ENCODE measurements around the gene RBM26.

The RBM26 gene

DNA sequence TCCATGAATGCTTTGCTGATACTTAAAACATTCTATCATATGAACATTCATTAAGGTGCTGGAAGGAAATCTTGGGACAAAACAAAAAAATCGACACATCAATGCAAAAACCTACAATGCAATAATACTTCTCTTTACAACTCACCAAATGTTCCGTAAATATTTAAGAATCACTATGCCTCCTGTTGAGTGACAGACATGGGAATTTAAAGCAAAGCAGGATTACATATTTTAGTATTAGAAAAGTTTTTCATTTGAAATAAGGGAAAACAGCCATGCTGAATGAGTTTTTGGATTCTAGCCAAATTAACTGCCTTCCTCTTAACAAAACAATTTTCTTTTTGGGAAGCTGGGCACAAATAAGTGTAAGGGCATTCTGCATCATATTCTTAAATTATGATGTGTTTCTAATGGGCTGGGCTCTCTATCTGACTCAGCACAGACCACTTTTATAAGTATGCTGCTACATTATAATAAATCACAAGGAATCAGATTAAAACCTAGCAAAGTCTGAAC, 93.7 kb downstream of the RBM26 start:
- no peak for ATAC-seq
- no peak for TF ChIP-seq ZNF565 (CRISPR knock-in tag; conservative IDR thresholded peaks at IDR 0.05; ENCODE audit: low read depth)
- peak; percentile 60 for TF ChIP-seq ISL1 (CRISPR knock-in tag; IDR thresholded peaks at IDR 0.05)

DNA sequence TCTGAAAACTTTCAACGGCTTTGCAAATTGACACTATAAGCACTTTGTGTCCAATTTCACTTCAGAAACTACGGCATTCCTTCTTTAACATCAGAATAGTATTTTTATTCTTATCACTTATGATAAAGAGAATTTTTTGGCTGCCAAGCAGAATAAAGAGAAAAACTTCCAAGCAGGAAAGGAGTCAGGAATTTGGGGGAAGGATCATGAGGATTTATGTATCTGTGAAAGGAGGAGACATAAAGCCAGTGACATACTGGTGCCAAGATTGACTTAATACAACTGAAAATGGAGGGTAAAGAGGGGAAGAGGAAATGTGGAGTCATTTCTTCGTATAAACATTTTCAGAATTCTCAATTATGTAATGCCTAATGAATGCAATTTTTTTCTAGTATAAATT, 94.7 kb downstream of the RBM26 start:
- no peak for ATAC-seq

DNA sequence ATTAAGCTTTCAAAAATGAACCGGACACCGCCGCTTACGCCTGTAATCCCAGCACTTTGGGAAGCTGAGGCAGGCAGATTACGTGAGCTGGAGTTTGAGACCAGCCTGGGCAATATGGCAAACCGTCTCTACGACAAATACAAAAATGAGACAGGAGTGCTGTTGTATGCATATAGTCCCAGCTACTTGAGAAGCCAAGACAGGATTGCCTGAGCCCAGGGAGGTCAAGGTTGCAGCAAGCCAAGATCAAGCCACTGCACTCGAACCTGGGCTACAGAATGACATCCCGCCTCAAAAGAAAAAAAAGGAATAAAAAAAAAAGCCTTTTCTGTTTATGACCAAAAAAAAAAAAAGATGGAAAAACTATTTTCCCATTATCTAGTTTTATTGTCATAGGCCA, 96.4 kb downstream of the RBM26 start:
- TF ChIP-seq ZC3H10 (CRISPR knock-in tag; IDR thresholded peaks at IDR 0.05) (no peak), CSDC2 (CRISPR knock-in tag; IDR thresholded peaks at IDR 0.05) (no peak), SNAI2 (CRISPR knock-in tag; IDR thresholded peaks at IDR 0.05) (no peak), GLIS3 (CRISPR knock-in tag; IDR thresholded peaks at IDR 0.05) (no peak), ZFP3 (CRISPR knock-in tag; IDR thresholded peaks at IDR 0.05) (no peak), ISL1 (CRISPR knock-in tag; IDR thresholded peaks at IDR 0.05) (no peak), PPARA (CRISPR knock-in tag; IDR thresholded peaks at IDR 0.05; ENCODE audit: borderline replicate concordance) (no peak), ZNF8 (CRISPR knock-in tag; IDR thresholded peaks at IDR 0.05) (no peak), BACH2 (CRISPR knock-in tag; IDR thresholded peaks at IDR 0.05; ENCODE audit: borderline replicate concordance) (no peak), RARB (CRISPR knock-in tag; IDR thresholded peaks at IDR 0.05) (no peak), TOX (CRISPR knock-in tag; IDR thresholded peaks at IDR 0.05; ENCODE audit: borderline replicate concordance) (no peak), TCF4 (CRISPR knock-in tag; IDR thresholded peaks at IDR 0.05; ENCODE audit: borderline replicate concordance) (no peak), OSR1 (CRISPR knock-in tag; IDR thresholded peaks at IDR 0.05) (no peak), ZFP30 (CRISPR knock-in tag; IDR thresholded peaks at IDR 0.05) (no peak)
- TF ChIP-seq, protein P1, sequence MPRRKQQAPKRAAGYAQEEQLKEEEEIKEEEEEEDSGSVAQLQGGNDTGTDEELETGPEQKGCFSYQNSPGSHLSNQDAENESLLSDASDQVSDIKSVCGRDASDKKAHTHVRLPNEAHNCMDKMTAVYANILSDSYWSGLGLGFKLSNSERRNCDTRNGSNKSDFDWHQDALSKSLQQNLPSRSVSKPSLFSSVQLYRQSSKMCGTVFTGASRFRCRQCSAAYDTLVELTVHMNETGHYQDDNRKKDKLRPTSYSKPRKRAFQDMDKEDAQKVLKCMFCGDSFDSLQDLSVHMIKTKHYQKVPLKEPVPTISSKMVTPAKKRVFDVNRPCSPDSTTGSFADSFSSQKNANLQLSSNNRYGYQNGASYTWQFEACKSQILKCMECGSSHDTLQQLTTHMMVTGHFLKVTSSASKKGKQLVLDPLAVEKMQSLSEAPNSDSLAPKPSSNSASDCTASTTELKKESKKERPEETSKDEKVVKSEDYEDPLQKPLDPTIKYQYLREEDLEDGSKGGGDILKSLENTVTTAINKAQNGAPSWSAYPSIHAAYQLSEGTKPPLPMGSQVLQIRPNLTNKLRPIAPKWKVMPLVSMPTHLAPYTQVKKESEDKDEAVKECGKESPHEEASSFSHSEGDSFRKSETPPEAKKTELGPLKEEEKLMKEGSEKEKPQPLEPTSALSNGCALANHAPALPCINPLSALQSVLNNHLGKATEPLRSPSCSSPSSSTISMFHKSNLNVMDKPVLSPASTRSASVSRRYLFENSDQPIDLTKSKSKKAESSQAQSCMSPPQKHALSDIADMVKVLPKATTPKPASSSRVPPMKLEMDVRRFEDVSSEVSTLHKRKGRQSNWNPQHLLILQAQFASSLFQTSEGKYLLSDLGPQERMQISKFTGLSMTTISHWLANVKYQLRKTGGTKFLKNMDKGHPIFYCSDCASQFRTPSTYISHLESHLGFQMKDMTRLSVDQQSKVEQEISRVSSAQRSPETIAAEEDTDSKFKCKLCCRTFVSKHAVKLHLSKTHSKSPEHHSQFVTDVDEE (CRISPR knock-in tag; IDR thresholded peaks at IDR 0.05), result no peak
- TF ChIP-seq, protein P2, sequence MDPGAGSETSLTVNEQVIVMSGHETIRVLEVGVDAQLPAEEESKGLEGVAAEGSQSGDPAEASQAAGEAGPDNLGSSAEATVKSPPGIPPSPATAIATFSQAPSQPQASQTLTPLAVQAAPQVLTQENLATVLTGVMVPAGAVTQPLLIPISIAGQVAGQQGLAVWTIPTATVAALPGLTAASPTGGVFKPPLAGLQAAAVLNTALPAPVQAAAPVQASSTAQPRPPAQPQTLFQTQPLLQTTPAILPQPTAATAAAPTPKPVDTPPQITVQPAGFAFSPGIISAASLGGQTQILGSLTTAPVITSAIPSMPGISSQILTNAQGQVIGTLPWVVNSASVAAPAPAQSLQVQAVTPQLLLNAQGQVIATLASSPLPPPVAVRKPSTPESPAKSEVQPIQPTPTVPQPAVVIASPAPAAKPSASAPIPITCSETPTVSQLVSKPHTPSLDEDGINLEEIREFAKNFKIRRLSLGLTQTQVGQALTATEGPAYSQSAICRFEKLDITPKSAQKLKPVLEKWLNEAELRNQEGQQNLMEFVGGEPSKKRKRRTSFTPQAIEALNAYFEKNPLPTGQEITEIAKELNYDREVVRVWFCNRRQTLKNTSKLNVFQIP (CRISPR knock-in tag; IDR thresholded peaks at IDR 0.05; ENCODE audit: borderline replicate concordance, low read depth), result no peak
- TF ChIP-seq, protein P3, sequence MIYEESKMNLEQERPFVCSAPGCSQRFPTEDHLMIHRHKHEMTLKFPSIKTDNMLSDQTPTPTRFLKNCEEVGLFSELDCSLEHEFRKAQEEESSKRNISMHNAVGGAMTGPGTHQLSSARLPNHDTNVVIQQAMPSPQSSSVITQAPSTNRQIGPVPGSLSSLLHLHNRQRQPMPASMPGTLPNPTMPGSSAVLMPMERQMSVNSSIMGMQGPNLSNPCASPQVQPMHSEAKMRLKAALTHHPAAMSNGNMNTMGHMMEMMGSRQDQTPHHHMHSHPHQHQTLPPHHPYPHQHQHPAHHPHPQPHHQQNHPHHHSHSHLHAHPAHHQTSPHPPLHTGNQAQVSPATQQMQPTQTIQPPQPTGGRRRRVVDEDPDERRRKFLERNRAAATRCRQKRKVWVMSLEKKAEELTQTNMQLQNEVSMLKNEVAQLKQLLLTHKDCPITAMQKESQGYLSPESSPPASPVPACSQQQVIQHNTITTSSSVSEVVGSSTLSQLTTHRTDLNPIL (CRISPR knock-in tag; IDR thresholded peaks at IDR 0.05; ENCODE audit: low read depth), result no peak
- no peak for ATAC-seq

More for the DNA sequence above, 94.7 kb downstream of the RBM26 start:
- TF ChIP-seq, protein P3 (CRISPR knock-in tag; IDR thresholded peaks at IDR 0.05; ENCODE audit: low read depth), result no peak
- TF ChIP-seq ZFP3 (CRISPR knock-in tag; IDR thresholded peaks at IDR 0.05) (no peak), SNAI2 (CRISPR knock-in tag; IDR thresholded peaks at IDR 0.05) (no peak)

DNA sequence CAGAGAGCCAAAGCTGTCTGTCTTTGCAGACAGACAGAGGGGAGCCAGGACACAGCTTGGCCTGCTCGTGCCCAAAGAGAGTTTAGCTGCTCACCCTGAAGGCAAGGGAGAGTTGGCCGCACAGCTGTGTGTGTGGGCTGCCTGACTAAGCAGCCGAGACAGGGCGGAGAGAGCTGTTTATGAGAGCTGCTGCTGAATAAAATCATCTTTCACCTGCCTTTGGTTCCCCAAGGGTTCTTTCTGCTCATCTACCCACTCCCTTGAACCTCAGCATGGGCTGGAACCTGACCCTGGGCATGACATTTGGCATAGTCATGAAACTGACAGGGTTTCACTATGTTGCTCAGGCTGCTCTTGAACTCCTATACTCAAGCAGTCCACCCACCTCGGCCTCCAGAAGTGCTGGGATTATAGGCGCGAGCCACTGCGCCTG, 98.2 kb downstream of the RBM26 start:
- ATAC-seq, result peak; percentile 76
- TF ChIP-seq ZNF8 (CRISPR knock-in tag; IDR thresholded peaks at IDR 0.05) (no peak), OSR1 (CRISPR knock-in tag; IDR thresholded peaks at IDR 0.05) (no peak), BACH2 (CRISPR knock-in tag; IDR thresholded peaks at IDR 0.05; ENCODE audit: borderline replicate concordance) (no peak), RARB (CRISPR knock-in tag; IDR thresholded peaks at IDR 0.05) (no peak), CSDC2 (CRISPR knock-in tag; IDR thresholded peaks at IDR 0.05) (no peak), SNAI2 (CRISPR knock-in tag; IDR thresholded peaks at IDR 0.05) (no peak), ZC3H10 (CRISPR knock-in tag; IDR thresholded peaks at IDR 0.05) (no peak), ZNF70 (CRISPR knock-in tag; IDR thresholded peaks at IDR 0.05) (no peak), ZFP3 (CRISPR knock-in tag; IDR thresholded peaks at IDR 0.05) (no peak), PPARA (CRISPR knock-in tag; IDR thresholded peaks at IDR 0.05; ENCODE audit: borderline replicate concordance) (no peak), TCF4 (CRISPR knock-in tag; IDR thresholded peaks at IDR 0.05; ENCODE audit: borderline replicate concordance) (no peak)
- TF ChIP-seq, protein P2 (CRISPR knock-in tag; IDR thresholded peaks at IDR 0.05; ENCODE audit: borderline replicate concordance, low read depth), result no peak
- TF ChIP-seq, protein P3 (CRISPR knock-in tag; IDR thresholded peaks at IDR 0.05; ENCODE audit: low read depth), result no peak
- TF ChIP-seq, protein P4, sequence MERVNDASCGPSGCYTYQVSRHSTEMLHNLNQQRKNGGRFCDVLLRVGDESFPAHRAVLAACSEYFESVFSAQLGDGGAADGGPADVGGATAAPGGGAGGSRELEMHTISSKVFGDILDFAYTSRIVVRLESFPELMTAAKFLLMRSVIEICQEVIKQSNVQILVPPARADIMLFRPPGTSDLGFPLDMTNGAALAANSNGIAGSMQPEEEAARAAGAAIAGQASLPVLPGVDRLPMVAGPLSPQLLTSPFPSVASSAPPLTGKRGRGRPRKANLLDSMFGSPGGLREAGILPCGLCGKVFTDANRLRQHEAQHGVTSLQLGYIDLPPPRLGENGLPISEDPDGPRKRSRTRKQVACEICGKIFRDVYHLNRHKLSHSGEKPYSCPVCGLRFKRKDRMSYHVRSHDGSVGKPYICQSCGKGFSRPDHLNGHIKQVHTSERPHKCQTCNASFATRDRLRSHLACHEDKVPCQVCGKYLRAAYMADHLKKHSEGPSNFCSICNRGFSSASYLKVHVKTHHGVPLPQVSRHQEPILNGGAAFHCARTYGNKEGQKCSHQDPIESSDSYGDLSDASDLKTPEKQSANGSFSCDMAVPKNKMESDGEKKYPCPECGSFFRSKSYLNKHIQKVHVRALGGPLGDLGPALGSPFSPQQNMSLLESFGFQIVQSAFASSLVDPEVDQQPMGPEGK (CRISPR knock-in tag; IDR thresholded peaks at IDR 0.05; ENCODE audit: borderline replicate concordance), result no peak
